ENCODE measurements around the gene ZCCHC24.
A peak's percentile ranks its signal among the peaks of the same experiment; 100 is the strongest.

The ZCCHC24 gene

DNA sequence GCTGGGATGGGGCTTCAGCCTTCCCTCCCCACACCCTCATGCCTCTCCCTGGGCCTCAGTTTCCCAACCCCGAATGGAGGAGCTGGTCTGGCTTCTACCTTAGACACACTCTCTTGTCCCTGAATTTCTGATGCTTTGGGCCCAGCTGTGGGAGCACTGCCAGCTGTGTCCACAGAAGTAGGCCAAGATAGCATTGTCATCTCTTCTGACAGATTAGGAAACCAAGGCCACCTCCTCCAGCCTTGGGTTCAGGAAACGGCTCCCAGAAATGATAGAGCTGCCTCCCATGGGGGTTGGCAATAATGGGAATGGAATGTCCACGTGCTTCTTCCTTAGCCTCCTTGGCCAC lies 96.8 kb downstream of the ZCCHC24 start:
- Histone ChIP-seq H3K4me3 (ENCODE audit: low read length) (peak overlapping the region; percentile 89), H3K27me3 (ENCODE audit: control insufficient read depth, insufficient read depth, low read length) (no peaks in the 10 kb centered on the region), H3K36me3 (ENCODE audit: control insufficient read depth, insufficient read depth, low read length) (peaks cover 35% of the 10 kb centered on the region), H3K9ac (ENCODE audit: low read length) (no peak overlapping the region), H3K4me1 (ENCODE audit: control insufficient read depth, insufficient read depth, low read length) (peaks cover 7% of the 10 kb centered on the region), H3K27ac (ENCODE audit: low read depth, low read length) (no peak overlapping the region)

DNA sequence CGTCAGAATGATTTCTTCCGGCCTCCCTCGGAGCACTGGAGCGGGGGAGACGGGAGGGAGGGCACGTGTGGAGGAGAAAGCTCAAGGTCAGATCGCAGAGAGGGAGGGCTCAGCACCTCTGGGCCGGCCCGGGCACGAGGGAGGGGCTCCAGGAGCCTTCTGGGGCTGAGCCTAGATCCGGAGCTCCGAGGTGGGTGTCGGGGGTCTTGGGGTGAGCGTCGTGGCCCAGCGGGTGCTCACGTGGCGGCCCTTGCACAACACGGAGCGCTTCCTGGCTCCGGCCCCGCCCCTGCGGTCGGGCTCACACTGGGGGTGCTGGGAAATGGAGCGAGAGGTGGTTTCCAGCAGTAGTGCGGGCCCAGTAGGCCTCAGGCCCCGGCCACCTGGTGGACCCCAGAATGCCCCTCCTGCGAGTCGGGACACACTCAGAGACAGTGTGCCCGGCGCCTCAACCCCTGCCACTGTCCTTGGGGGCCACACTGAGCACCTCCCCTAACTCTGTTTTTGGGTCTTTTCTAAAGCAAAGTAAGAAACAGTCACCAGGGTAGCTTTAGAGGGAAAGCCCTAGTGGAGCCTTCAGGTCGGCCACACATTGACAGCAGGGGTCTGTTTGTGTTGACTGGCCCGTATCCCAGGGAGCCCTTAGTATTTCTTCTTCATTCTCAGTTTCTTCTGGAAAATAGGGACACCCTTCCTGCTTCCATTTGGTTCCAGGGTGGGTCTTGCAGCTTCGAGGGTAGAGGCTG lies 97.4 kb downstream of the ZCCHC24 start:
- H3K9ac ChIP-seq (ENCODE audit: low read length): peak overlapping the region; percentile 82
- H3K27ac ChIP-seq (ENCODE audit: low read depth, low read length): peak overlapping the region; percentile 87
- H3K36me3 ChIP-seq (ENCODE audit: control insufficient read depth, insufficient read depth, low read length): peaks cover 29% of the 10 kb centered on the region
- H3K4me1 ChIP-seq (ENCODE audit: control insufficient read depth, insufficient read depth, low read length): peaks cover 7% of the 10 kb centered on the region
- H3K27me3 ChIP-seq (ENCODE audit: control insufficient read depth, insufficient read depth, low read length): no peaks in the 10 kb centered on the region
- peak overlapping the region; percentile 89 for H3K4me3 ChIP-seq (ENCODE audit: low read length)

DNA sequence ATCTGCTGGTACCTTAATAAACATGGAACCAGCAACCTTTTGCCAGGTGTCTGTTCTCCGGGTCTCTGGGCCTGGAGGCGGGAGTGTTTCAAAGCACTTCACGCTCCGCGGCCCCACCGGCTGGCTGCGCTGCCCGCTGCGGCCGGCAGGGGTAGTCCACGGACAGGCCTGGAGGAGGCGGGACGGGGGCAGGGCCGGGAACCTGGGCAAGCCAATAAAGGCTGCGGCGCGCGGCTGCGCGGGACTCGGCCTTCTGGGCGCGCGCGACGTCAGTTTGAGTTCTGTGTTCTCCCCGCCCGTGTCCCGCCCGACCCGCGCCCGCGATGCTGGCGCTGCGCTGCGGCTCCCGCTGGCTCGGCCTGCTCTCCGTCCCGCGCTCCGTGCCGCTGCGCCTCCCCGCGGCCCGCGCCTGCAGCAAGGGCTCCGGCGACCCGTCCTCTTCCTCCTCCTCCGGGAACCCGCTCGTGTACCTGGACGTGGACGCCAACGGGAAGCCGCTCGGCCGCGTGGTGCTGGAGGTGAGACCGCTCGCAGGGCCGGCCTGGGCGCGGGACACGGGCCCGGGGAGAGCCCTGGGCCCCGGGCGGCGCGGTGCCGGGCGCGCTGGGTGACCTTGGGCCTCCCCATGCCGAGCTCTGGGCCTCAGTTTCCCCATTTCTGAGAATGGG lies 98.1 kb downstream of the ZCCHC24 start, which contains the start of gene PPIF:
PPIF (plus strand) TSS at position 244 of the 668 bp plus-strand sequence; CDS start at position 324, 80 bp downstream.
- H3K27ac ChIP-seq (ENCODE audit: low read depth, low read length): peak within 1 kb of the TSS; percentile 87
- peak within 1 kb of the TSS; percentile 82 for H3K9ac ChIP-seq (ENCODE audit: low read length)
- H3K27me3 ChIP-seq (ENCODE audit: control insufficient read depth, insufficient read depth, low read length): no peaks in the 10 kb centered on the region
- H3K4me1 ChIP-seq (ENCODE audit: control insufficient read depth, insufficient read depth, low read length): peaks cover 7% of the 10 kb centered on the region
- peaks cover 27% of the 10 kb centered on the region for H3K36me3 ChIP-seq (ENCODE audit: control insufficient read depth, insufficient read depth, low read length)
- H3K4me3 ChIP-seq (ENCODE audit: low read length): peak within 1 kb of the TSS; percentile 89

DNA sequence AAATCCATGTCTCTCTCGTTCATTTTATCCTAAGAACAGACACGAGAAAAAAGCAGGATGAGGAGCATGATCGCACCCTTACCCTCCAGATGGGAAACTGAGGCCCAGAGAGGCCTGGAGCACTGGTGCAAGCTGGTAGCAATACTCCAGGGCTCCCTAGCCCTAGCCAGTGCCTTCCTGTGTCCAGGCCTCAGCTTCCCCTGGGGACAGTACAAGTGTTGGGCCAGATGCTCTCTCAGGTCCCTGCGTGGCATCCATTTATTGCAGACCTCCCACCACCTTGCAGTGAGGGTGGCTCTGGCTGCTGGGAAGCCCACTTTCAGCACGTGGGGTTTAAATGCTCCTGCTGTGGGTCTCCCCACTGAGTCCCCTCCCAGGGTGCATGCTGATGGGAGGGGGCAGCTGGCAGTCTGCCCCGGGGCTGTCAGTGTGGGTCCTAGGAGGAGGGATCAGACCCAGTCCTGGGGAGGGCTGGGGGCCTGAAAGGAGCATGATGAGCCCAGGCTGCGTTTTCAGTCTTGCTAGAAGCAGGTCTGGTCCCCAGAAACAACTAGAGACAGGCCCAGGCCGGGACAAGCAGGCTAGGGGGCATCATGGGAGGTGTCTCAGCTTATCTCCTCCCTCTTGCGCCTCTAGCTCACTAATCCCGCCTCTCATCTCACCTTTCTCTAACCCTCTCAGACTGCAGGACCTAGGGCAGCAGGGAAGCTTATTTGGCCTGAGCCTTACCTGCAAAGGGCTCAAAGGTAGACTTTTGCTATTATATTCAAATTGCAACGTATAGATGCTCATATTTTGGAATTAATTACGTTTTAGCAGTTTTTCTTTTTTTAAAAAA lies 98.8 kb downstream of the ZCCHC24 start:
- Histone ChIP-seq H3K27me3 (ENCODE audit: control insufficient read depth, insufficient read depth, low read length) (no peaks in the 10 kb centered on the region), H3K9ac (ENCODE audit: low read length) (no peak overlapping the region), H3K27ac (ENCODE audit: low read depth, low read length) (no peak overlapping the region), H3K4me1 (ENCODE audit: control insufficient read depth, insufficient read depth, low read length) (peaks cover 7% of the 10 kb centered on the region), H3K36me3 (ENCODE audit: control insufficient read depth, insufficient read depth, low read length) (peaks cover 19% of the 10 kb centered on the region), H3K4me3 (ENCODE audit: low read length) (no peak overlapping the region)

DNA sequence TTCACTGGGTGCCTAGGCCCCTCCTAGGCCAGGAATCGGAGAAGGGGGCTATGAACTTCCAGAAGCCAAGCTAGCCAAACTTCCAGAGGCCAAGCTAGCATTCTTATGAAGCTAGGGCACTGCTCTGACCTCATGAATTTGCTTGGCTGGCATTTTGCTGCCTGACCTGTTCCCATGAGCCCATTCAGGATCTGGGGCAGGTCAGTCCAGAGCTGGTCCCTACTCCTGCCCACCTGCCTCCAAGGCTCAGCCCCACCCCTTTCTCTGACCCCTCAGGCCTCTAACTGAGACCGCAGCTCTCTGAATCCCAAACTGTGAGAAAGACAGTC lies 99.4 kb downstream of the ZCCHC24 start:
- Histone ChIP-seq H3K4me1 (ENCODE audit: control insufficient read depth, insufficient read depth, low read length) (peaks cover 7% of the 10 kb centered on the region), H3K4me3 (ENCODE audit: low read length) (no peak overlapping the region), H3K27ac (ENCODE audit: low read depth, low read length) (no peak overlapping the region), H3K36me3 (ENCODE audit: control insufficient read depth, insufficient read depth, low read length) (peaks cover 16% of the 10 kb centered on the region), H3K9ac (ENCODE audit: low read length) (no peak overlapping the region), H3K27me3 (ENCODE audit: control insufficient read depth, insufficient read depth, low read length) (no peaks in the 10 kb centered on the region)

DNA sequence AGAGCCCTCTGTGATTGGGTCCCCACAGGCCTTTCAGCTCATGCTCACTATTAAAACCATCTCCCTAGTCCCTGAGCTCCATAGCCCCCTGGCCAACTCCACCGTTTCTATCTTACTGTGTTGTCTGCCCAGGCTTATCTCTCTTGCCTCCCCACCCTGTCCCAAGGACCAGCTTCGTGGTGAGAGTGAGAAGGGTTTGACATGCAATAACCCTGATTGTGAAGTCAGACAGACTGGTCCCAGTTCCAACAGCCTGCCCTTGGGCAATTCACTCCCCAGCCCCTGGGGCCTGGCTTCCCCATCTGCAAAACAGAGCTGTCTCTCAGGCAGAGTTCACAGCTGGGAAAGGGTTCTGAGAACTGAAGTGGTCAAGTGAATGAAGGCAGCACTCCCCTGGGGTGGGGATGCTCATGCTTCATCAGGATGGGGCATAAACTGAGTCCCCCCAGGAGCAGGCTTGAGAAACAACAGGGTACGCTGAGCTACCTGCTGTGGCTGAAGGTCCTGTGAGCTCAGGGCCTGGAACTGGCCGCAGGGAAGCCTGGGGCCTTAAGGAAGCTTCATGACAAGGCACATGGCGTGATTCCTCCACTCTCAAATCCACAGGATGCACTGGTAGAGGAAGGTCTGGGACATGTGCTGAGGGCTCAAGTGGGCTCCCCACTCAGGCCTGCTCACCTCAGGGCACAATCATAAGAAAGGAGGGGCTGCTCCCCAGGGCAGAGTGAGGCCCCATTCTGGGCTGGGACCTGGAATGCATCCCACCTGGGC lies 100.0 kb downstream of the ZCCHC24 start:
- no peak overlapping the region for H3K27ac ChIP-seq (ENCODE audit: low read depth, low read length)
- no peaks in the 10 kb centered on the region for H3K27me3 ChIP-seq (ENCODE audit: control insufficient read depth, insufficient read depth, low read length)
- H3K4me3 ChIP-seq (ENCODE audit: low read length): no peak overlapping the region
- peaks cover 11% of the 10 kb centered on the region for H3K36me3 ChIP-seq (ENCODE audit: control insufficient read depth, insufficient read depth, low read length)
- H3K4me1 ChIP-seq (ENCODE audit: control insufficient read depth, insufficient read depth, low read length): peaks cover 7% of the 10 kb centered on the region
- no peak overlapping the region for H3K9ac ChIP-seq (ENCODE audit: low read length)

DNA sequence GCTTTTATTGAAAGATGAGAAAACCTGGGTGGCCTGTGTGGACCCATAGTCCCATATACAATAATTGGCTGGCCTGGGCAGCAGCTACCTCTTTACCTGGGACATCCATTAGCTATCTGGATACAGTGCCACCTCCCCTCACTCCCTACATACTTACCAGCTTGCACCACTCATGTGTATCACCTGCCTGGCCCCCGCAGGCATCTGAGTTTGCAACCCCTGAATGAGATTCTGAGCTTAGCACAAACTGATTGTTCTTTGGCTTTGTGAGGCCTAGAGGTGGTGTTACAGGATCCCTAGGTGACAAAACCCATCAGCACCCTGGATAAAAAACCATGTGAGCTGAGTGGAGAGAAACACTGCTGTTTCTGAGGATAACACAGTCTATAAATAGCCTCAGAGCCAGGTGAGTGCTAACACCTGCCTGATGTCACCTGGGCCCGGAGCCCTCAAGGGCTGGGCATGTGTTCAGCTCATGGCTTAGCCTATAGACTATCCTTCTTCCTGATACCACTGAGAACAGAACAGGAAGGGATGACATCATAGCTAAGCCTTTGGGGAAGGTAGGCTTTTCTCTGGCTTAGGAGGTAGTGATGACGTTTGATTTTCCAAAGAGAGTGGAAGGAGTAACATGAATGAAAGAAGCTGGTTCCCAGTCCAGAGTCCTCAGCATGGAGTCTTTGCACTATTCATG lies 100.8 kb downstream of the ZCCHC24 start:
- Histone ChIP-seq H3K27ac (ENCODE audit: low read depth, low read length) (no peak overlapping the region), H3K9ac (ENCODE audit: low read length) (no peak overlapping the region)

DNA sequence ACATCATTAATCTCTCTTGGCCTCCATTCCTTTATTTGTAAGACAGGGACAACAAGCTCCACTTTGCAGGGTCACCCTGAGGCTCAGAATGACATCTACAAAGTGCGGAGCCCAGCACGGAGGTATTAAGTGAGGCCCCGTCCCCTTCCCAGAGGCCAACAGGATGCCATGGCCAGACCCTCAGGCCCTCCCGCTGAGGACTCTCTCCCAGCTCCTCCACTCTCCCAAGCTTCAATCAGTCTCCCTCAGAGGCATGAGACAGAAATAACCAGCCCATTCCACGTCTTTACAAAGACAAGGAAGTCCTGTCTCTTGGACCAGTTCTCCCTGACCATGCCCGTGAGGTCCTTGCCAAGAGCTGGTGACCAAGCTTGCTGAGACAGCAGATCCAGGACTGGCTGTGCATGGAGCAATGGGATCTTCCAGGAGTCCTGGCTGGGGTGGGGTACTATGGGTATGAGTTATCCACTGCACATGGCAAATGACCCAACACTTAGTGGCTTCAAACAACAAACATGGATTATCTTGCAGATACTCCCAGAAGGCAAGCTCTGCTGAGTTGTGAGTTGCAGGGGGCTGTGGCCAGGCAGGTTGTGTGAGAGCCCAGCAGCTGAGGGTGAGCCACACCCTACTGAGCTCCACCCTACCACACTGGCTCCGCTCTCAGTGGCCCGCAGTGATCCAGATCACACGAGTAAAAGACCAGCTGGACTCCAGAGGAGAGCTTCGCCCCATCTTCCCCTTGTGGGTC lies 102.4 kb downstream of the ZCCHC24 start:
- H3K27me3 ChIP-seq (ENCODE audit: control insufficient read depth, insufficient read depth, low read length): no peaks in the 10 kb centered on the region
- H3K36me3 ChIP-seq (ENCODE audit: control insufficient read depth, insufficient read depth, low read length): no peaks in the 10 kb centered on the region
- no peak overlapping the region for H3K27ac ChIP-seq (ENCODE audit: low read depth, low read length)
- no peak overlapping the region for H3K9ac ChIP-seq (ENCODE audit: low read length)
- H3K4me1 ChIP-seq (ENCODE audit: control insufficient read depth, insufficient read depth, low read length): peaks cover 4% of the 10 kb centered on the region
- no peak overlapping the region for H3K4me3 ChIP-seq (ENCODE audit: low read length)

More for the DNA sequence above, 100.8 kb downstream of the ZCCHC24 start:
- Histone ChIP-seq H3K4me3 (ENCODE audit: low read length) (no peak overlapping the region), H3K36me3 (ENCODE audit: control insufficient read depth, insufficient read depth, low read length) (peaks cover 4% of the 10 kb centered on the region), H3K4me1 (ENCODE audit: control insufficient read depth, insufficient read depth, low read length) (peaks cover 7% of the 10 kb centered on the region), H3K27me3 (ENCODE audit: control insufficient read depth, insufficient read depth, low read length) (no peaks in the 10 kb centered on the region)

DNA sequence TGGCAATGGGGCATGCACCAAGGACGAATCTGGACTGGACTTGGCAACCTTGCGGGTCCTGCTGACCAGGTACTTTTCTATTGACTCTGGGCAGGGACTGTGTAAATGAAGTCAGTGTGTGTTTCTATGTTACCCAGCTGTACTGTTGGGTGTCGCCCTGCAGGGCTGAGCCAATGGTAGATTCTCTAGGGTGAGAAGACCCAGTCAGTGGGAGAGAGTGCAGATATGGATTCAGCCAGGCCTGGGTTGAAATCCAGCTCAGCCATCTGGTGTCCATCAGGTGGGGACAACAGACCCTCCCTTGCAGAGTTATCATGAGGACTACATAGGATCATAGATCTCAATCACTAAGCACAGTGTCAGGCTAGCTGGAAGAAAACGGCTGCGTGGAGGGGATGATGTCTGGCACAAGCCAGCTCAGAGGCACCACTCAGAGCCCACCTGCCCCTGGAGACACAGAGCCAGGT lies 103.1 kb downstream of the ZCCHC24 start:
- H3K4me3 ChIP-seq (ENCODE audit: low read length): no peak overlapping the region
- no peaks in the 10 kb centered on the region for H3K36me3 ChIP-seq (ENCODE audit: control insufficient read depth, insufficient read depth, low read length)
- H3K27me3 ChIP-seq (ENCODE audit: control insufficient read depth, insufficient read depth, low read length): no peaks in the 10 kb centered on the region
- H3K4me1 ChIP-seq (ENCODE audit: control insufficient read depth, insufficient read depth, low read length): peaks cover 4% of the 10 kb centered on the region
- no peak overlapping the region for H3K27ac ChIP-seq (ENCODE audit: low read depth, low read length)
- no peak overlapping the region for H3K9ac ChIP-seq (ENCODE audit: low read length)

DNA sequence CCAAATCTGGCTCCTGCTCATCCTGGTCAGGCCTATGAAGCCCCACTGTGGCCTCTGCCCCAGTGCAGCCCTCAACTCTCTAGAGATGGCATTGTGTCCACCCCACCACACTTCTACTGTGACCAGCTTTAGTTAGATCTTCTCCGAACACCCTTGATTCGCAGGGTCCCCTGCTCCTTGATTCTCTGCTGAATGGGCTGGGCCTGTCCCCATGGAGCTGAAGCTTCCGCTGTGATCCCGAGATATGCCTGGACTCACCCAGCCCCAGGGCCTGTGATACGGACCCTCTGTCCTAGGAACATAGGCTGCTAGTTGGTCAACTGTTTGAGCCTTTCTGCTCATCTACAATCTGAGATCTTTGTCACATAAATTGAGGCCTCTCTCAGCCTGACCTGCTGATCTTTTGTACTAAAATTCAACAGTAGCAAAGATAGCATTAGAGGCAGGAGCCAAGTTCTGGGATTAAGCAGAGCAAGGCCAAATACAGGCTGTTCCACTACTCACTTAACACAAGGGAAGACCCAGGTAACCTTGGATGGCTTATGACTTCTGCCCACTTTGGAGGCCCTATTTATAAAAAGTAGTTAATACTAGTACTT lies 104.7 kb downstream of the ZCCHC24 start:
- Histone ChIP-seq H3K36me3 (ENCODE audit: control insufficient read depth, insufficient read depth, low read length) (no peaks in the 10 kb centered on the region), H3K9ac (ENCODE audit: low read length) (no peak overlapping the region), H3K4me1 (ENCODE audit: control insufficient read depth, insufficient read depth, low read length) (peaks cover 5% of the 10 kb centered on the region), H3K27ac (ENCODE audit: low read depth, low read length) (no peak overlapping the region), H3K4me3 (ENCODE audit: low read length) (no peak overlapping the region), H3K27me3 (ENCODE audit: control insufficient read depth, insufficient read depth, low read length) (no peaks in the 10 kb centered on the region)

DNA sequence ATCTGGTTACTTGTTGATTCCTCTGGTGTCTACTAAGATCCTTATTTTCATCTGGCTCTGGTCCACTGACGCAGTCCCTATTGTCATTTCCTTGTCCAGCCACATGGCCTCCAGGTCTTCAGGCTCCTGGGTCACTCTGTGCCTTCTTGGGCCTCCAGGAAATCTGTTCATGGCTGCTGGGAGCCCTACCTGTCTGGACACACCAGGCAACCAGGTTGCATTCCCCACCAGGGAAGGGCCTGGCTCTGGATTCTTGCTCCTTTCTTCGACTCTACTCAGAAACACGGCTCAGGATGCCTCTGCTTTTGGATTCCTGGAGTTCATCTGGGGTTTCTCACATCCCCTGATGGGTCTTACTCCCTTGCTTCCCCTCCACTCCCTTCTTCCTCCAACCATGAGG lies 106.2 kb downstream of the ZCCHC24 start:
- H3K9ac ChIP-seq (ENCODE audit: low read length): no peak overlapping the region
- peaks cover 5% of the 10 kb centered on the region for H3K4me1 ChIP-seq (ENCODE audit: control insufficient read depth, insufficient read depth, low read length)
- no peak overlapping the region for H3K27ac ChIP-seq (ENCODE audit: low read depth, low read length)
- H3K36me3 ChIP-seq (ENCODE audit: control insufficient read depth, insufficient read depth, low read length): no peaks in the 10 kb centered on the region
- H3K27me3 ChIP-seq (ENCODE audit: control insufficient read depth, insufficient read depth, low read length): no peaks in the 10 kb centered on the region
- H3K4me3 ChIP-seq (ENCODE audit: low read length): no peak overlapping the region

Measured in rectal smooth muscle tissue (tissue), 1 donor.